T-cell (primary cell): ENCODE results near the gene TSPEAR. TPM values are rescaled to one million over a fixed set of nuclear protein-coding genes. Genes with fewer than 3 reads are reported as not detected.

Experiments used
- ATAC-seq, 4 experiments: fragments of 200-7000 bp in 3 of 4; fragments of 150-1000 bp in 1 of 4; cut with Tn5 transposase; replicated peaks in 1 of 4; 1 replicate in 3 of 4; 2 replicates in 1 of 4; pipeline ENCODE4 v1.10.0; 2021; ENCODE audit warnings: moderate library complexity in 3 of 4, mild to moderate bottlenecking in 2 of 4, moderate number of reproducible peaks in 1 of 4
- CTCF ChIA-PET, 2 donors: fragments of 300-600 bp; sonication (Branson Sonifier 250); formaldehyde crosslinking; loops; one replicate each; lab custom pipeline; 2022; ENCODE audit warnings: antibody characterized with exemption in 2 of 2; lab: Charles Lee
- POLR2A ChIA-PET, 2 donors: fragments of 300-600 bp; sonication (Branson Sonifier 250); formaldehyde crosslinking; loops; one replicate each; lab custom pipeline; 2022; ENCODE audit warnings: antibody characterized with exemption in 2 of 2; lab: Charles Lee
- DNase-seq, 35 experiments: peaks; one replicate each; pipeline versions ENCODE4 v3.0.0 to v3.0.0-alpha.2; 2013 to 2023
- H3K27ac ChIP-seq: one replicate; pipeline ENCODE4 v1.5.1; 2013; ENCODE audit warnings: low read length
- H3K27me3 ChIP-seq, 2 experiments: replicated peaks in 1 of 2; 1 replicate in 1 of 2; 2 replicates in 1 of 2; pipeline versions ENCODE4 v1.6.1 to v1.7.0; 2013; ENCODE audit warnings: low read length in 1 of 2, mixed read lengths in 1 of 2; ENCODE audit not compliant: control insufficient read depth in 2 of 2, insufficient read depth in 2 of 2; ENCODE audit errors: extremely low read depth in 1 of 2
- H3K36me3 ChIP-seq, 2 donors: 1 replicate in 1 of 2; 2 replicates in 1 of 2; pipeline versions ENCODE4 v1.6.1 to v1.7.0; 2013; ENCODE audit warnings: low read length in 1 of 2; ENCODE audit not compliant: control insufficient read depth in 2 of 2, insufficient read depth in 1 of 2; ENCODE audit errors: extremely low read depth in 1 of 2
- H3K4me1 ChIP-seq, 2 experiments: 1 replicate in 1 of 2; 2 replicates in 1 of 2; pipeline versions ENCODE4 v1.6.1 to v1.7.0; 2013; ENCODE audit warnings: low read length in 2 of 2, mixed read lengths in 1 of 2; ENCODE audit not compliant: insufficient read depth in 2 of 2, control insufficient read depth in 1 of 2; ENCODE audit errors: extremely low read depth in 1 of 2
- H3K4me3 ChIP-seq, 2 donors: 1 replicate in 1 of 2; 2 replicates in 1 of 2; pipeline versions ENCODE4 v1.5.1 to v1.7.0; 2013; ENCODE audit warnings: mild to moderate bottlenecking in 2 of 2, low read length in 1 of 2, moderate library complexity in 1 of 2; ENCODE audit not compliant: control insufficient read depth in 1 of 2; ENCODE audit errors: extremely low read depth in 1 of 2
- H3K9me3 ChIP-seq: 2 replicates; pipeline ENCODE4 v1.7.0; 2013
- H3K27ac Mint-ChIP-seq, 2 donors: one replicate each; pipeline ENCODE4 v1.8.0; 2020 to 2021; ENCODE audit warnings: mild to moderate bottlenecking in 2 of 2, mixed read lengths in 2 of 2
- H3K27me3 Mint-ChIP-seq, 2 donors: one replicate each; pipeline ENCODE4 v1.8.0; 2021 to 2022; ENCODE audit warnings: mixed read lengths in 2 of 2
- H3K36me3 Mint-ChIP-seq: one replicate; pipeline ENCODE4 v1.8.0; 2021; ENCODE audit warnings: mixed read lengths
- H3K4me1 Mint-ChIP-seq, 3 donors: one replicate each; pipeline ENCODE4 v1.8.0; 2020 to 2022; ENCODE audit warnings: mixed read lengths in 3 of 3, mild to moderate bottlenecking in 1 of 3
- H3K4me3 Mint-ChIP-seq, 3 donors: one replicate each; pipeline ENCODE4 v1.8.0; 2020 to 2022; ENCODE audit warnings: mild to moderate bottlenecking in 3 of 3, mixed read lengths in 3 of 3, moderate library complexity in 3 of 3
- H3K9me3 Mint-ChIP-seq, 3 donors: one replicate each; pipeline ENCODE4 v1.8.0; 2020 to 2022; ENCODE audit warnings: mixed read lengths in 3 of 3
- WGBS: methylation state at CpG from one replicate; pipeline ENCODE4 v1.1.5; 2013; ENCODE audit warnings: missing lambda C conversion rate; ENCODE audit not compliant: insufficient coverage; 5-methylcytosine and 5-hydroxymethylcytosine counted together
- total RNA-seq, 35 experiments: library from RNA in 6 of 35; stranded (reverse) in 6 of 35; fragments of 120-200 nt in 1 of 35; gene quantifications; one replicate each; pipeline versions ENCODE4 v1.2.1 to v1.2.4 and lab custom pipeline; 2013 to 2026

Gene TSPEAR
- total RNA-seq, 5 donors from 2014 or later (not counting 1 experiment from before 2014, with no cell fraction given), result not detected

DNA sequence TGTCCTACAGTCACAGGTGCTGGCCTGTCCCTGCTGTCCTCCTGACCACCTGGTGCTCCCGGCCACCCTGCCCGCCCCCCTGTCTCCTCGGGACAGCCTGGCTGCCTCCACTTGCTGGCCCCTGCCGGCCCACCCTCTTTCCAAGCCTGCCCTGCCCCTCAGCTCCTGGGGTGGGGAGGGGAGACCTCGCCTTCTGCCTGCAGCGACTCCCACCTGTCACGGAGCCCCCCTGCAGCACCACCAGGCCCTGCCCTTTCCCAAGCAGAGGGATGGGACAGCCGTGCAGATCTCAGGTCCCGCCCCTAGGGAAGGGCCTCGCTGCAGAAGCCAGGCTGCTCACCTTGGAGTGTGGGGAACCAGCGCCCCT, 248.6 kb downstream of the TSPEAR start:
- ATAC-seq (no peak), DNase-seq (no peak)
- H3K9me3 ChIP-seq, result no peaks in the 10 kb centered on the region
- H3K27me3 ChIP-seq, result peaks cover 0 to 10% of the 10 kb centered on the region in 2 experiments
- Mint-ChIP-seq H3K4me1 (no peaks in the 10 kb centered on the region), H3K9me3 (no peaks in the 10 kb centered on the region), H3K36me3 (no peaks in the 10 kb centered on the region), H3K4me3 (no peak overlapping the region), H3K27ac (no peak overlapping the region), H3K27me3 (no peaks in the 10 kb centered on the region)
- H3K36me3 ChIP-seq, result no peaks in the 10 kb centered on the region
- no peak overlapping the region for H3K4me3 ChIP-seq
- POLR2A ChIA-PET, result no interaction called here
- CTCF ChIA-PET, result no interaction called here
- WGBS, result 81% methylated on average over 2 of the region's 11 CpGs
- H3K27ac ChIP-seq, result no peak overlapping the region
- H3K4me1 ChIP-seq, result no peaks in the 10 kb centered on the region

DNA sequence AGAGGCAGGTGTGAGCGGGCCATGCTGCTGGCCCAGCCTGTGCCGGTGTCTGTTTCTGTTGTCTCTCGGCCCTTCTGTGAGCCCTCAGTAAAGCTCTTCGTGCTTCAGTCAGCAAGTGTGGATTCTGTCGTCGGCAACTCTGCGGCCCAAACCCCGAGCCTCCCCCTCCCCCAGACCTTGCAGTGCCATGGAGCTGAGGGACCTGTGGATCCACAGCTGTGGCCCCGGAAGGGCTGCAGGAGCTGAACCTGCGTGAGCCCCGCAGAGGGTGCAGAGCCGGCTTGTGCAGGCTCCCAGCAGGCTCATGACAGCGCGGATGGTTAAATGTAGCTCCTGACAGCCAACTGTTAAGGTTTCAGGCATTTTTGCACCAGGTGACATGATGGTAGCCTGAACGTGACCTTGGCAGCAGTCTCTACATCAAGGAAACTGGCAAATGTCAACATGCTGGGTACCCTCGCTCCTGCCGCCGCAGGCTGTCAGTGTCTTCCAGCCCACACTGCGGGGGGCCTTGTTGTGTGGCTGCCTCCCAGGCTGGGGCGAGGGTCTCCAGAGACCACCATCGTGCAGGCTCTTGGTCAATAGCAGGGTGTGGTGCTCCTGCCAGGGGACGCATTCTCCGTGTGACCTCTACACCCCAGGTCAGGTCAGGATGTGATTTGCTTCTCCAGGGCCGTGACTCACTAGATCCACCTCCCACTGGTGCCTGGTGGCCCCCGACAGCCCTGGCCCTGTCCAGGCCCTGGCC, 249.1 kb downstream of the TSPEAR start:
- no peak for ATAC-seq
- no peaks in the 10 kb centered on the region for H3K9me3 ChIP-seq
- no peak for DNase-seq
- no peaks in the 10 kb centered on the region for H3K36me3 ChIP-seq
- no peaks in the 10 kb centered on the region for H3K36me3 Mint-ChIP-seq
- no peak overlapping the region for H3K27ac ChIP-seq
- H3K27ac Mint-ChIP-seq, result no peak overlapping the region
- H3K27me3 Mint-ChIP-seq, result no peaks in the 10 kb centered on the region
- no peaks in the 10 kb centered on the region for H3K9me3 Mint-ChIP-seq
- no peak overlapping the region for H3K4me3 ChIP-seq
- peaks cover 0 to 14% of the 10 kb centered on the region in 2 experiments for H3K27me3 ChIP-seq
- H3K4me3 Mint-ChIP-seq, result no peak overlapping the region
- ChIA-PET POLR2A (no interaction called here), CTCF (no interaction called here)
- H3K4me1 Mint-ChIP-seq, result no peaks in the 10 kb centered on the region
- 87% methylated on average over 23 of the region's 25 CpGs for WGBS
- H3K4me1 ChIP-seq, result no peaks in the 10 kb centered on the region

DNA sequence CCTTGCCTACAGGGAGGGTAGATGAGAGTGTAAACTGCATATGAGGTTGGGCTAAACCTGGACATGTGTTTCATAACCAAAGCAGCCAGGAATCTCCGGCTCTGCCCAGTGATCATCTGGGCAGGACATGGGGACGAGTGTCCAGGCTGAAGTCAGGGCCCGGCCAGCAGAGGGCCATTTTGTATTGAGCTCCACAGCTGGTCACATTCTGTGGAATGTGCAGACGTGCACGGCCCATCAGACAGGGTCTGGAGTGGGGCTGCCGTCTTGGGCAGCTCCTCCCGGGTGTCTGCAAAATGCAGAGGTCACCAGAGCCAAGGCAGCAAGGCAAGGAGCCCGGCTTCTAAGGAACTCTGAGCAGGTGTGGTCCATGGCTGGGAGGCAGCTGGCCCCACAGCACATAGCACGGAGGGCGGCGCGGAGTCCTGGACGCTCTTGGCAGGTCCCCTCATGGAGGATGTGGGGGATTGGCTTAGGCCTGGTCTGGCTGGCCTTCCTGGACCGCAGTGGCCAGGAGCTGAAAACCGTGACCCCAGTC, 249.8 kb downstream of the TSPEAR start:
- peaks cover 0 to under 1% of the 10 kb centered on the region in 2 experiments for H3K4me1 ChIP-seq
- H3K36me3 ChIP-seq, result no peaks in the 10 kb centered on the region
- H3K4me3 ChIP-seq, result no peak overlapping the region
- no peak overlapping the region for H3K27ac Mint-ChIP-seq
- no peak overlapping the region for H3K4me3 Mint-ChIP-seq
- ChIA-PET CTCF (no interaction called here), POLR2A (no interaction called here)
- no peak overlapping the region for H3K27ac ChIP-seq
- no peaks in the 10 kb centered on the region for H3K9me3 Mint-ChIP-seq
- H3K36me3 Mint-ChIP-seq, result no peaks in the 10 kb centered on the region
- DNase-seq (no peak), ATAC-seq (no peak)
- H3K27me3 Mint-ChIP-seq, result no peaks in the 10 kb centered on the region
- WGBS, result 88% methylated on average over 15 of the region's 15 CpGs
- peaks cover 0 to 2% (median 0%) of the 10 kb centered on the region in 3 donors for H3K4me1 Mint-ChIP-seq
- no peaks in the 10 kb centered on the region for H3K9me3 ChIP-seq
- peaks cover 0 to 16% of the 10 kb centered on the region in 2 experiments for H3K27me3 ChIP-seq

DNA sequence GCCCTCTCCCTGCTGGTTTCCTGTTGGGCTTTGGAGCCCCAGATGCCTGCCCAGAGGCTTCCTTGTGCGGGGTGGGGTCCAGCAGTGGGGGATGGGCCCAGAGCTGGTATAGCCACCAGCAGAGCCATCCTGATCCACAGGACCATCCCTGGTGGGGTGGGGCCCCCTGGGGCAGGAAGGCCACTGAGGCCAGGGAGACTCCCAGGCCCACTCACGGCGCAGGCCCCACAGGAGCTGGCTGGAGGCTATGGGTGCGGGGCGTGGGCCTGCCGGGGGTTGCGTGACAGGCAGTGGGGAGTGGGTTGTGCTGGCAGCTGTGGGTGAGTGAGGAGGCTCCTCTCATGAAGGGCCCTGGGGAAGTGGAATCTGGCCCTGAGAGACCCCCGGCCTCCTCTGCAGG, 250.4 kb downstream of the TSPEAR start:
- H3K36me3 ChIP-seq, result no peaks in the 10 kb centered on the region
- H3K9me3 ChIP-seq, result no peaks in the 10 kb centered on the region
- Mint-ChIP-seq H3K27ac (no peak overlapping the region), H3K36me3 (no peaks in the 10 kb centered on the region), H3K9me3 (no peaks in the 10 kb centered on the region), H3K27me3 (no peaks in the 10 kb centered on the region), H3K4me3 (no peak overlapping the region), H3K4me1 (peaks cover 0 to 5% (median 2%) of the 10 kb centered on the region in 3 donors)
- DNase-seq (no peak), ATAC-seq (no peak)
- ChIA-PET POLR2A (no interaction called here), CTCF (no interaction called here)
- no peak overlapping the region for H3K27ac ChIP-seq
- H3K4me1 ChIP-seq, result peaks cover 0 to 6% of the 10 kb centered on the region in 2 experiments
- 98% methylated on average over 7 of the region's 8 CpGs for WGBS
- H3K27me3 ChIP-seq, result peaks cover 0 to 19% of the 10 kb centered on the region in 2 experiments
- no peak overlapping the region for H3K4me3 ChIP-seq

DNA sequence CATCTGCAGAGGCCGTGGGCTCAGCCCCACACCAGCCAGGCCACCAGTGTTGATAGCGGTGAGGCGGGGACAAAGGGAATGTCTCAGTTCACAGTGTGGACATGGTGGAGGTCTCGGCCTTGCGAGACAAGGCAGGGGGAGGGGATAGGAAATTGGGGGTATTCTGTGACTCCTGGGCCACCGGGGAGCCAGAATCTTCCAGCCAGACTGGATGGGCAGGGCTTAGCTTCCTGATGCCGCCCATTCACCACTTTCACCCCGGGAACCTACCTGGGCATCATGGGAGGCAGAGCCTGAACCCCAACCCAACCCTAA, 251.0 kb downstream of the TSPEAR start:
- Histone ChIP-seq H3K36me3 (no peaks in the 10 kb centered on the region), H3K27me3 (peaks cover 0 to 19% of the 10 kb centered on the region in 2 experiments), H3K4me1 (peaks cover 0 to 10% of the 10 kb centered on the region in 2 experiments), H3K27ac (no peak overlapping the region), H3K9me3 (no peaks in the 10 kb centered on the region), H3K4me3 (no peak overlapping the region)
- H3K36me3 Mint-ChIP-seq, result no peaks in the 10 kb centered on the region
- no peaks in the 10 kb centered on the region for H3K27me3 Mint-ChIP-seq
- no peaks in the 10 kb centered on the region for H3K9me3 Mint-ChIP-seq
- ChIA-PET POLR2A (no interaction called here), CTCF (no interaction called here)
- no peak overlapping the region for H3K4me3 Mint-ChIP-seq
- 82% methylated on average over 4 of the region's 8 CpGs for WGBS
- peaks cover 0 to 5% (median 2%) of the 10 kb centered on the region in 3 donors for H3K4me1 Mint-ChIP-seq
- H3K27ac Mint-ChIP-seq, result no peak overlapping the region
- DNase-seq, result no peak
- ATAC-seq, result no peak

DNA sequence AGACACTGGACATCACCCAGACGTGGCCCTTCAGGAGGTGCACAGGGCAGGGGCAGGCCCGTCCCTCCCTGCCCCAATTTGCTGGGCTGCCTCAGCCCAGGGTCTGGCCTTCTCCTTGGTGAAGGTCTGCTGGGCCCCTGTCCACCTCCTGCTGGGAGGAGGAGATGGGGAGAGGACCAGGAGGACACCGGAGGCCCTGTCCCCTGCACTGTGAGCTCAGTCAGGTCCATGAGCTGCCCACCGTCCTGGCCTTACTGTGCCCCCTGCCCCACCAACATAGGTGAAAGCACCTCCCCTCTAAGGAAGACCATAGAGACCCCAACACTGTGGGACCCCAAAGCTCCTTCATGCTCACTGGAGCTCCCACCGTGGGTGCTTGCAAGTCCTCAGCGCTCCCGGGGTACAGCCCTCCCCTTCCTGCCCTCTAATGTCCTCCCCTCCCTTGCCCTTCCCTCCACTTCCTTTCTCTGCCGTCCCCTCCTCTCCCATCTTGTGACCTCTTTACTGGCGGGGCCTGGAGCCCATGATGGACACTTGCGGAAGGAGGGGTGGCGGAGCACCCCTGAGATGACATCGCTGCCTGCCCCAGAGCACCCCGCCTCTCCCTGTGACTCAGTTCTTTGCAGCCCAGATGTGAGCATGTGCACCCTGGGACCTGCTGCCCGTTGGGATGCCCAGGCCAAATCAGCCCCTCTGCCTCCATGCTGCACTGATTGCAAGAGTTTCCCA, 251.5 kb downstream of the TSPEAR start:
- peaks cover 0 to 5% (median 2%) of the 10 kb centered on the region in 3 donors for H3K4me1 Mint-ChIP-seq
- Histone ChIP-seq H3K9me3 (no peaks in the 10 kb centered on the region), H3K36me3 (no peaks in the 10 kb centered on the region), H3K4me1 (peaks cover 0 to 12% of the 10 kb centered on the region in 2 experiments), H3K27ac (no peak overlapping the region), H3K27me3 (peaks cover 0 to 20% of the 10 kb centered on the region in 2 experiments), H3K4me3 (no peak overlapping the region)
- H3K9me3 Mint-ChIP-seq, result no peaks in the 10 kb centered on the region
- no peak overlapping the region for H3K4me3 Mint-ChIP-seq
- H3K27ac Mint-ChIP-seq, result no peak overlapping the region
- POLR2A ChIA-PET, result no interaction called here
- ATAC-seq (no peak), DNase-seq (no peak)
- WGBS, result 78% methylated on average over 12 of the region's 14 CpGs
- no peaks in the 10 kb centered on the region for H3K36me3 Mint-ChIP-seq
- CTCF ChIA-PET, result no interaction called here
- H3K27me3 Mint-ChIP-seq, result no peaks in the 10 kb centered on the region
